HG02938 (cell line): ENCODE measurements around the gene WDR74.
"Not testable (repeated sequence)": the region's sequence is repeated elsewhere in the genome, so short reads cannot be mapped to it uniquely, and the experiment has no call there.

Experiments
- ATAC-seq: cut with Tn5 transposase; IDR thresholded peaks from one replicate; pipeline ENCODE4 v1.9.1; 2021; ENCODE audit warnings: mild to moderate bottlenecking, moderate library complexity; ENCODE audit not compliant: unreplicated experiment

The WDR74 gene

GRCh38 chr11:62860835-62861563 lies 21.6 kb upstream of the WDR74 start:
- no peak for ATAC-seq

- not testable (repeated sequence) for ATAC-seq
Measured at GRCh38 chr11:62859281-62859703, 19.9 kb upstream of the WDR74 start.

- ATAC-seq = no peak
Measured at GRCh38 chr11:62858201-62858600, 18.8 kb upstream of the WDR74 start.

GRCh38 chr11:62857541-62857982 lies 18.2 kb upstream of the WDR74 start:
- ATAC-seq = no peak

- no peak for ATAC-seq
Measured at GRCh38 chr11:62856333-62856895, 17.0 kb upstream of the WDR74 start.

GRCh38 chr11:62855571-62856332 lies 16.4 kb upstream of the WDR74 start:
- peak; percentile 72 for ATAC-seq

GRCh38 chr11:62854825-62855570 lies 15.6 kb upstream of the WDR74 start:
- no peak for ATAC-seq

GRCh38 chr11:62854013-62854824 lies 14.8 kb upstream of the WDR74 start:
- ATAC-seq = no peak

- no peak for ATAC-seq
Measured at GRCh38 chr11:62853279-62853965, 14.0 kb upstream of the WDR74 start.

- ATAC-seq = no peak
Measured at GRCh38 chr11:62852523-62853188, 13.3 kb upstream of the WDR74 start.

GRCh38 chr11:62851807-62852522 lies 12.6 kb upstream of the WDR74 start:
- ATAC-seq = no peak

GRCh38 chr11:62850911-62851806 lies 11.8 kb upstream of the WDR74 start:
- no peak for ATAC-seq

GRCh38 chr11:62847767-62848314 lies 8.5 kb upstream of the WDR74 start:
- ATAC-seq = no peak

- ATAC-seq = no peak
Measured at GRCh38 chr11:62846177-62846576, 6.8 kb upstream of the WDR74 start.

GRCh38 chr11:62844154-62844553 lies 4.8 kb upstream of the WDR74 start:
- no peak for ATAC-seq

GRCh38 chr11:62843466-62843865 lies 4.1 kb upstream of the WDR74 start:
- no peak for ATAC-seq

GRCh38 chr11:62842891-62843290 lies 3.5 kb upstream of the WDR74 start:
- ATAC-seq = not testable (repeated sequence)
